Measurements from ENCODE around the gene JUP.

DNA sequence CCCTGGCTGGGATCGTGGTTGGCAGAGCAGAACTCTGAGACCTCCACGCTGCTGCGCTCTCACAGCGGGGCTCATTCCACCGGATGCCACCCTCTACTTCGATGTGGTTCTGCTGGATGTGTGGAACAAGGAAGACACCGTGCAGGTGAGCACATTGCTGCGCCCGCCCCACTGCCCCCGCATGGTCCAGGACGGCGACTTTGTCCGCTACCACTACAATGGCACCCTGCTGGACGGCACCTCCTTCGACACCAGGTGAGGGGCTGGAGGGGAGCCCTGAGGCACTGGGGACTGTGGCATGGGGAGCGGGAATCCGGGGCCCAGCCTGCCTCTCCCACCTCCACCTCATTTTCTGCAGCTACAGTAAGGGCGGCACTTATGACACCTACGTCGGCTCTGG is 31.5 kb upstream of the JUP start:
- no peak for TF ChIP-seq CTCF (IDR thresholded peaks at IDR 0.05; ENCODE audit: poor library complexity)
- no peak for TF ChIP-seq EZH2 (IDR thresholded peaks at IDR 0.05; ENCODE audit: borderline replicate concordance)
- no peak for TF ChIP-seq EZH2phosphoT487 (IDR thresholded peaks at IDR 0.05; ENCODE audit: low read depth, severe bottlenecking, unreplicated experiment)

Measured in hepatocyte (in vitro differentiated cells).